Measurements from ENCODE around the gene ISG15.

DNA sequence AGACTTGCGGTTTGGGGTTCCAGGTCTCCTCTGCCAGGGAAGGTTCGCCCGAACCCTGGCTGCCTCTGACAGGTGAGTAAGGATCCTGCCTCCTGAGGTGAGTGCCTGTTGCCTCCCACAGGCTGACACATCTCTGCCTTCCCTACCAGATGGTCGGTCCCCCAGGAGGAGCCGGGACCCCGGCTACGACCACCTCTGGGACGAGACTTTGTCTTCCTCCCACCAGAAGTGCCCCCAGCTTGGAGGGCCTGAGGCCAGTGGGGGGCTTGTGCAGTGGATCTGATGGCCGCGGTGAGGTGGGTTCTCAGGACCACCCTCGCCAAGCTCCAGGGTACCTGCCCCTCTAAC lies 39.0 kb upstream of the ISG15 start:
- TF ChIP-seq, protein P1, sequence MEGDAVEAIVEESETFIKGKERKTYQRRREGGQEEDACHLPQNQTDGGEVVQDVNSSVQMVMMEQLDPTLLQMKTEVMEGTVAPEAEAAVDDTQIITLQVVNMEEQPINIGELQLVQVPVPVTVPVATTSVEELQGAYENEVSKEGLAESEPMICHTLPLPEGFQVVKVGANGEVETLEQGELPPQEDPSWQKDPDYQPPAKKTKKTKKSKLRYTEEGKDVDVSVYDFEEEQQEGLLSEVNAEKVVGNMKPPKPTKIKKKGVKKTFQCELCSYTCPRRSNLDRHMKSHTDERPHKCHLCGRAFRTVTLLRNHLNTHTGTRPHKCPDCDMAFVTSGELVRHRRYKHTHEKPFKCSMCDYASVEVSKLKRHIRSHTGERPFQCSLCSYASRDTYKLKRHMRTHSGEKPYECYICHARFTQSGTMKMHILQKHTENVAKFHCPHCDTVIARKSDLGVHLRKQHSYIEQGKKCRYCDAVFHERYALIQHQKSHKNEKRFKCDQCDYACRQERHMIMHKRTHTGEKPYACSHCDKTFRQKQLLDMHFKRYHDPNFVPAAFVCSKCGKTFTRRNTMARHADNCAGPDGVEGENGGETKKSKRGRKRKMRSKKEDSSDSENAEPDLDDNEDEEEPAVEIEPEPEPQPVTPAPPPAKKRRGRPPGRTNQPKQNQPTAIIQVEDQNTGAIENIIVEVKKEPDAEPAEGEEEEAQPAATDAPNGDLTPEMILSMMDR (IDR thresholded peaks at IDR 0.05), result no peak
- no peak for TF ChIP-seq POLR2A (IDR thresholded peaks at IDR 0.05)
- TF ChIP-seq EP300 (IDR thresholded peaks at IDR 0.05), result no peak
